ENCODE results near the gene BEST1.

- TF ChIP-seq POLR2AphosphoS5 (IDR thresholded peaks at IDR 0.05; ENCODE audit: low read depth, low read length) (no peak), TAF1 (IDR thresholded peaks at IDR 0.05; ENCODE audit: borderline replicate concordance, low read depth, low read length) (no peak)
Observed at GRCh38 chr11:61907871-61908729, 42.1 kb upstream of the BEST1 start.

Measured in GM12892 (cell line).